Cardiac fibroblast (primary cell): ENCODE data around the gene DDO.

Experiments used
- DNase-seq, 2 donors: peaks; one replicate each; pipeline versions ENCODE4 v3.0.0 to v3.0.0-alpha.2; 2010; ENCODE audit warnings: low read depth in 2 of 2
- H3K4me3 ChIP-seq, 2 donors: replicated peaks in 1 of 2; 1 replicate in 1 of 2; 2 replicates in 1 of 2; pipeline ENCODE4 v1.5.1; 2011; ENCODE audit warnings: low read depth in 2 of 2, low read length in 2 of 2, mild to moderate bottlenecking in 2 of 2, moderate library complexity in 1 of 2
- TF ChIP-seq, protein P1 (sequence below): IDR thresholded peaks from one replicate; pipeline ENCODE4 v1.5.1; 2011; ENCODE audit warnings: low read depth, mild to moderate bottlenecking, low read length, inconsistent platforms

Gene DDO

DNA sequence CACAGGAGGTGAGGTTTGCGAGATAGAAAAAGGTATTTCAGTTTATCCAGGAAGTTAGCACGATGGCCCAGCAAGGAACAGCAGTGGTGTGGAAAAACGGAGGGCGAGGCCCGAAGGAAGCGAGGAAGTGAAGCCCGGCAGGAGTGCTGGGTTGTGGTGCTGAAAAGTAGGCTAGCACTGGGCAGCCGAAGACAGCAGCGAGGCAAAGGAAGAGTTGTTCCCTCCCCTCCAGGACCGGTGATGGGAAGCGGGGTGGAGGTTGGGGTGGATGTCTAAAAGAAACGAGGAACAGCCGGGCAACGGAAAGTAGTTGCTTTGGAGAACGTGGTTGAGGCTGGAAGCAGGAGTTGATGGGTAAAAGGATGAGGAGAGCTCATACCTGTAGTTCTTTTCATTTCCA is 58.6 kb downstream of the DDO start:
- TF ChIP-seq, protein P1, sequence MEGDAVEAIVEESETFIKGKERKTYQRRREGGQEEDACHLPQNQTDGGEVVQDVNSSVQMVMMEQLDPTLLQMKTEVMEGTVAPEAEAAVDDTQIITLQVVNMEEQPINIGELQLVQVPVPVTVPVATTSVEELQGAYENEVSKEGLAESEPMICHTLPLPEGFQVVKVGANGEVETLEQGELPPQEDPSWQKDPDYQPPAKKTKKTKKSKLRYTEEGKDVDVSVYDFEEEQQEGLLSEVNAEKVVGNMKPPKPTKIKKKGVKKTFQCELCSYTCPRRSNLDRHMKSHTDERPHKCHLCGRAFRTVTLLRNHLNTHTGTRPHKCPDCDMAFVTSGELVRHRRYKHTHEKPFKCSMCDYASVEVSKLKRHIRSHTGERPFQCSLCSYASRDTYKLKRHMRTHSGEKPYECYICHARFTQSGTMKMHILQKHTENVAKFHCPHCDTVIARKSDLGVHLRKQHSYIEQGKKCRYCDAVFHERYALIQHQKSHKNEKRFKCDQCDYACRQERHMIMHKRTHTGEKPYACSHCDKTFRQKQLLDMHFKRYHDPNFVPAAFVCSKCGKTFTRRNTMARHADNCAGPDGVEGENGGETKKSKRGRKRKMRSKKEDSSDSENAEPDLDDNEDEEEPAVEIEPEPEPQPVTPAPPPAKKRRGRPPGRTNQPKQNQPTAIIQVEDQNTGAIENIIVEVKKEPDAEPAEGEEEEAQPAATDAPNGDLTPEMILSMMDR: no peak
- DNase-seq: no peak

DNA sequence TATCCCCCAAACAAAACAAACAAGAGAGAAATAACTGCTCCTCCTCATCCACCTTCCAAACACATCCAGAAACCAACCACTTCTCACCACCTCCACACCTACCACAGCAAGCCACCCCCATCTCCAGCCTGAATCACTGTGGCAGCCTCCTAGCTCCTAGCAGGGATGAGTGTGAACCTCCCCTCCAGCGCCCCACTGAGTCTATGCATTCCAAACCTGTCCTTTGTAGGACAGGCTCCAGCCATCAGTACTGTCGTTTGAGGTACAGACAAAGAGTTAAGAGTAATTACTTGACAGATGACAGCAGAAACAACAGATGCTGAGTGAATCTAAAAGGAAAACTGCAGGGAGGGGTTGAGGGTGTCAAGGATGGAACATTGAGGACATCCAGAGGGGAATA is 59.6 kb downstream of the DDO start:
- no peak for DNase-seq
- TF ChIP-seq, protein P1: no peak
- H3K4me3 ChIP-seq: no peak overlapping the region

More for the DNA sequence above, 58.6 kb downstream of the DDO start:
- no peak overlapping the region for H3K4me3 ChIP-seq

DNA sequence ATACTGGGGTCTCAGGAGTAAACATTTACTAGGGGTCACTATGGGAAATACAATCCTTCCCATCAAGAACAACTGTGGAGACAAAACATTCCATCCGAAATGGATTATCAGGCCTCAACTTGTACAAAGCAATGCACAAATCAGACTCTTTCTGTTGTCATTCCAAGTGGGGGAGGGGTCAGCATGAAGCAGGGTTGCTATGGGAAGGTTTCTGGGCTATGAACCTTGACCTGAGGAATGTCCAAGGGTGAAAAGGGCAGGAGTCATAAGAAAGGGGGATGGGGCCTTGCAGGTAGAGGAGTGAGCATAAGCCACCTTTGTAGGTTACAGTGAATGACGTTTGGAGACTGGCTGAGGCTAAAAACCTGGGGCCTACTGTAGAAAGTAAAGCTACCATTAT is 60.4 kb downstream of the DDO start:
- TF ChIP-seq, protein P1: no peak
- H3K4me3 ChIP-seq: no peak overlapping the region
- no peak for DNase-seq

DNA sequence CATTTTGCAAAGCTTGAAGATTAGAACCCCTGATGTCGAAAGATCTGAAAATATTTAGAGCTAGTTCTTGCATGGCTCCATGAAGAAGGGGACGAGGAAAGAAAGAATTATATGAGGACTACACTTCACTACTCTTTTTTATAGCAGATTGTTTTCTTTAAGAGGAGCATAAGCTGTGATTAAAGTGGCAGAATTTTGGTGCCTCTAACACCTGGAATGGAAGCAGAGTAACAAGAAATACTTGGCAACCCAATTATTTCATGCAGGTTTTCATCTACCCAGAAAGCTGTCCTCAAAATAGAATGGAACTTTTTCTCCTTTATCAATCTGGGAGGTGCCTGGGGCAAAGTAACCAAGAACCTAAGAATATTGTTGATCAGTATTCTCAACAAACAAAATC is 61.2 kb downstream of the DDO start:
- no peak overlapping the region for H3K4me3 ChIP-seq
- TF ChIP-seq, protein P1: no peak
- no peak for DNase-seq

DNA sequence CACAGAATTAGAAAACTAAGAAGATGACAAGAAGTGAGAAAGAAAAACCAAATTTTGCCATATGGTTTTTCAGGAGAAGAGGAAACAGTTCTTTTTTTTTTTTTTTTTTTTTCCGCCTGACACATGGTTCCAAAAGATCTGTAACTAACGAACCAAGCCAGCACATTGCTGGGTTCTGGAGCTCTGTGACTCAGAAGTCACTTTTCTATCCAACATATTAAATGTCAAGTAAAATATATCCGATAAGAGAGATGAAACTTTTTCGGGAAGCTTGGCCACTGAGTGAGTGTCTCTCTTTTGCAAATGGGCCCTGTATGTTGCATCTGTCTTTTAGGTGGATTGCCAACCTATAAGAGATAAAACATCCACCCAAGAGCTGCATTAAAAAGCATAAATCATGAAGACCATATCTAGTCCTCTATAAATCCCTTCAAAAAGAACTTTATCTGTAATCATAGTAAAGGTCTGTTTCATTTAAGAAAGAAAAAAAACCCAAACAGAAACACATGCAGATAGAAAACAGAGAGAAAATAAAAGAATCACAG is 61.8 kb downstream of the DDO start:
- DNase-seq: no peak
- no peak overlapping the region for H3K4me3 ChIP-seq
- TF ChIP-seq, protein P1: no peak

DNA sequence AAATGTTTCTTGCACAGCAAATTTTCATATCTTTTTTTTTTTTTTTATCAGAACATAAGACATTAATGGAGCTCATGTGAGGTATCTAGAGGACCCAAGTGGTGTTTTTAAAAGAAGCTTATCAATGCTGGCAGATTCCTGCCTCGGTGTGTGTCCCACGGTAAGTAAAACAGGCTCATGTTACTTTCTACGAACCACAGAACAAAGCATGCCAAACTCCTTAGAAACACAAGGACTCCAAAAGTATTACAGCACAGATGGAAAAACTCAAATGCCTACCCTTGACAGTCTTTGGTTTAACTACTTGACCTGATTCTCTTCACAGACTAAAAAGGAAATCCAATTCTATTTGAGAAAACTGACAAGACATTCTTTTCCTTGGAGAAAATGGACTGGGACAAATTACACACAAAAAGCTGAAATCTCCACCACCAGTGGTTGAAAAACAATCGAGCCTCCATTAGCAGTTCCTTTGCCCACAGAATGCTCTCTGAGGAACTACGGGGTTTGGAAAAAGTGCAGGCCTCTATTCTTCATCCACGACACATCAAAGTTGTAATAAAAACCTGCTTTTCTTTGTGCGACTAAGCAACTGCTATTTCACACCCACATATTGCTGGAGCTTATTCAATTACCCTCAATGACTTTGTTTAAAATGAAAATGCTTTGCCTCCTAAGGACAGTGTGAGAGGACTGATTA is 62.7 kb downstream of the DDO start:
- DNase-seq: peak in 1 of 2 donors; percentile 38
- H3K4me3 ChIP-seq: no peak overlapping the region
- TF ChIP-seq, protein P1: no peak
